ENCODE results near the gene EFHC2.
A peak's percentile ranks its signal among the peaks of the same experiment; 100 is the strongest.
"Not testable (repeated sequence)": the region's sequence is repeated elsewhere in the genome, so short reads cannot be mapped to it uniquely, and the experiment has no call there.

EFHC2 gene

DNA sequence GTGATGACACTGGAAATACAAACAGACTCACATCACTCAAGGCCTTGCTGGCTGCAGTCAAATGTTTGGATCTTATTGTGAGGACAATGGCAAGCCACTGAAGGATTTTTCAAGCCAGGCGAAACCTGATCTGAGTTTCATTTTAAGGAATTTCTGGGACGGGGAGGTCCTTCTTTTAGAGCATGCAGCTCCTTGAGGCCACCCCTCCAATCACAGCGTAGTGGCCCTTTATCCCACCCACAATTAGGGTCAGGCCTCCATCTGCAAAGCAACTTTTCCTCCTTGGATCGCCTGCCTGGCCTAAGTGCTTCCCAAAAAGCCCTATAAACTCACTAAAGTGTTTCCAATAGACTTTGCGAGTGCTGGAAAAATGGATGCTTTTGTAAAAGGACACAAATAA, 115.5 kb downstream of the EFHC2 start:
- no peak for DNase-seq

- no peak for DNase-seq
Measured at GRCh38 chrX:44225667-44226066, 117.8 kb downstream of the EFHC2 start.

GRCh38 chrX:44224760-44225159, 118.7 kb downstream of the EFHC2 start:
- DNase-seq = no peak

DNA sequence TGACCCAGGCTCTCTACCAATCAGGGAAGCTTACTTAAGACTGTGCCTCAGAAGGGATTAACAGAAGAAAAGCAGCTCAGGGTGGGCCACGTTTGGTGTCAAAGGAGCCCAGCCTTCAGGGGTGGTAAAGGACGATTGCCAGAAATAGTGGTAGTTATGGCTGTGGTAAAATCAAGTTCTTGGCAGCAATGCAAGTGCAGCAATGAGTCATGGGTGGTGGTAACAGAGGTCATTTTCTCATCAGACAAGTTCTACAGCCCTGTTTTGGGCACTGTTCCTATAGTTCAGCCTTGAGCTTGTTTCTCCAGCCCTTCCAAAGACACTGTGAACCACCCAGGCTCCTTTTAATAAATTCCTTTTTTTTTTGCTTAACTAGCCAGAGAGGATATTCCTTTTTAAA, 120.3 kb downstream of the EFHC2 start:
- DNase-seq = no peak

DNA sequence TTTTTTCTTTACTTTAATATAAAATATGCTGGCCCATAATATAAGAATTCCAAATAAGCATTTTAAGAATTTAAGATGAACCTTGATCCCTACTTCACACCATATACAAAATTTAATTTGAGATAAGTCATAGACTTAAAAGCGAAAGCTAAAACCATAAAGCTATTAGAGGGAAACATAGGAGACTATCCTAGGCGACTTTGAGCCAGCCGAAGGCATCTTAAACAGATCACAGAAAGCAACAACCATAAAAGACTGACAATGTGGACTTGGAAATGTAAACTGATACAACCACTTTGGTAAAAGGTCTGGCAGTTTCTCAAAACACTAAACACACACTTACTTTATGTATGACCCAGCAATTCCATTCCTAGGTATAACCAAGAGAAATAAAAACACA, 125.0 kb downstream of the EFHC2 start:
- DNase-seq = no peak

DNA sequence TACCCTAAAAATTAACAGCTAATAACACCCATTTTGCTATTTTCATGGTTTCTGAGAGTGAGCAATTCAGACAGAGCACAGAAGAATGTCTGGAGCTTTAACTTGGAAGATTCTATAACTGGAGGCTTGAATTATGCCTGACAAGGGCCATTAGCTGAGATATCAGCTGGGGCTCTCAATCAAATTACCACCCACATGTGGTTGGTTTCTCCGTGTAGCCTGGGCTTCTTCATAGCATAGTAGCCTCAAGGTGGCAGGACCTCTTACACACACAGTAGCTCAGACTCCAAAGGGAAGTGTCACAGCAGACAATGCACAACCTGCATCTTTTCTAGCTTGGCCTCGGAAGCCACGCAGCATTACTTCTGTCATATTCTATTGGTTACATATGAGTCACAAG, 127.3 kb downstream of the EFHC2 start:
- DNase-seq = no peak

- DNase-seq = no peak
Measured at GRCh38 chrX:44203791-44204190, 139.7 kb downstream of the EFHC2 start.

- DNase-seq = no peak
Measured at GRCh38 chrX:44202596-44202995, 140.9 kb downstream of the EFHC2 start.

- DNase-seq = no peak
Measured at GRCh38 chrX:44189116-44189515, 154.4 kb downstream of the EFHC2 start.

- DNase-seq = not testable (repeated sequence)
Measured at GRCh38 chrX:44187915-44188314, 155.6 kb downstream of the EFHC2 start.

- no peak for DNase-seq
Measured at GRCh38 chrX:44183329-44183728, 160.1 kb downstream of the EFHC2 start.

GRCh38 chrX:44178274-44179053, 165.0 kb downstream of the EFHC2 start:
- DNase-seq = no peak

DNA sequence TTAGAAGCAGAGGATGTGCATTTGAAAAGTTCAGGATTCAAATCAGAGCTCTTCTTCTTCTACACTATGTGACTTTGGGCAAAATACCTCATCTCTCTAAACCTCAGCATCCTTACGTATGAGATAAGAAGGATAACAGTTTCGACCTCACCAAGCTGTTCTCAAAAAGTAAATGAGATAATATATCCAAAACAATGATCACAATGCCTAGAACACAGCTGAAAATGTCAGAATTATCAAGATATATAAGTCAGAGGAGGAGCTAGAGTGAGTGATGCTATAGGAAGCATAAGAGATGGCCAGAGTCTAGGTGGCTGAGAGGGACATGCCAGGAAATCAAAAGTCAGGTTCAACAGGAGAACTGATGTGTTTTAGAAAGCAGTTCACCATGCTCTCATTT, 168.0 kb downstream of the EFHC2 start:
- DNase-seq = no peak

GRCh38 chrX:44174061-44174460, 169.4 kb downstream of the EFHC2 start:
- DNase-seq = no peak

DNA sequence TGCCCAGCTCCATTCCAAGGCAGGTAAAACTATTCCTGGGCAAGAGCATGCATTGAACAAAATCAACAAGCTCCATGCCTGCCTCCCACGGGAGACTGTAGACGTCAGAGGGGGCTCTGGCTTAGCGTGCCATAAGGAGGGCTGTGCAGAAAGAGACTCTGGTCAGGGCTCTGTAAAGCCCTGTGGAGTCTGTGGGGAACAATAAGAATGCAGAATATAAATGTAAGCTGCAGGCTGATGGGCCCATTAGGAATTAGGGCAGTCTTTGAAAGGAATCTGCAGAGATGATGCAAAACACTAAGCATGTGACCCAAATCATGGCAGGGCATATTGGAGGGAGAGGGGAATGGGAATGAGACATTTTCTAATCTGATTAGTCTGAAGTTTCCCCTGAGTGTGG, 170.3 kb downstream of the EFHC2 start:
- DNase-seq = peak; percentile 55

- DNase-seq = no peak
Measured at GRCh38 chrX:44167116-44167515, 176.4 kb downstream of the EFHC2 start.

- DNase-seq = no peak
Measured at GRCh38 chrX:44162964-44163475, 180.5 kb downstream of the EFHC2 start.

DNA sequence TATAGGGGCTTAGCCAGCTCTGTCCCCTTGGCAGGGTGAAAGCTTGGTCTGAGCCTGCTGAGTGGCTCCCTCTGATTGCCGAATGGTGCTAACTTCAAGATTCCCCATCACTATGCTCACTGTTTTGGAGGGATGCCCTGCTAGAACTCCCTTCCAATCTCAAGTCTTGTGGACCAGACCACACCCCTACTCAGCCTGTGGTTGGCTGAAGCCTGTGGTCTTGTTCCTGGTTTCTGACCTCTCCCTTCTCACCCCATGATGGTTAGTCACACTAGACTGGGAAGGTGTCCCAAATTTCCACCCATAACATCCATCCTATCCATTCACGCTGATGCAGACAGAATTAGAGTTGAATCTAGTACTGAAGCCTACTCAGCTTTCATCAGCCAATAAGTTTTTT, 185.6 kb downstream of the EFHC2 start:
- no peak for DNase-seq

DNA sequence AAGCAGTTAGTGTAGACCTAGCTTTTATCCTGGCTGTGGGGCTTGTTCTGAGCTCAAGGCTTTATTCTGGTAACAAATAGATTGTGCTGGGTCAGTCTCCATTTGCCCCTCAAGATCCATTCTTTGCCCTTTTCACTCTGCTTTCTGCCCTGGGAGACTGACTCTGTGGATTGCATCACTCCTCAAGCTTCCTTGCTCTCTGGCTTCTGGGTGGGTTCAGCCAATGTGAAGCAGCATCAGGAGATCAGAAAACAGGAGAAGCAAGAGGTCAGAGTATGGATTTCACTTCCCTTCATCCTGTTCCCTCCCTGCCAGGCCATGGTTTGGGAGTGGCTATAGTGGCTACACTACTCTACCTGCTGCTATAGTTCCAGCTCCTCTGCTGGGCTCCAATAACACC, 186.2 kb downstream of the EFHC2 start:
- DNase-seq = no peak

GRCh38 chrX:44156726-44157125, 186.7 kb downstream of the EFHC2 start:
- no peak for DNase-seq

- DNase-seq = peak; percentile 70
Measured at GRCh38 chrX:44155126-44155525, 188.3 kb downstream of the EFHC2 start.

DNA sequence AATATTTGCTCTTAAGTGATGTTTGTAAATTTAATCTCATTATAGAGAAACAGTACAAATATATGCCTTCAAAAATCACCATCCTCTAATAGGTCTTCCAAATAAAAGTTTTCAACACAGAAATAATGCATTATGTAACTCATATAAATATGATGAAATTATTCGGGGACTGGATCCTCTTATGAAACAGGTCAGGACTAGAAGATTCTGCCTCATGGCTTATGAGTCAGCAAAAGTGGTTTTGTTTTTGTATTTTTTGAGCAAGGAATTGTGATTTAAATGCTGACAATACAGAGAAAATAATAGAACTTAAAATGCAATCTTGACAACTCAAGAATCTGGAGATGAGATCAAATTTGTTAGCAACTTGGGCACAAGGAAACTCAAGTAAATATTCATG, 190.6 kb downstream of the EFHC2 start:
- no peak for DNase-seq

- DNase-seq = no peak
Measured at GRCh38 chrX:44147130-44147529, 196.3 kb downstream of the EFHC2 start.

GRCh38 chrX:44144177-44144945, 199.1 kb downstream of the EFHC2 start:
- peak; percentile 38 for DNase-seq
